Testis (tissue), 3 donors: ENCODE measurements around the gene HLA-F. TPM values are rescaled to one million over a fixed set of nuclear protein-coding genes. Genes with fewer than 3 reads are reported as not detected.

Source experiments
- DNase-seq: peaks from one replicate; pipeline ENCODE4 v3.0.0-alpha.2; 2019
- H3K27ac ChIP-seq, 2 donors: fragments of 200-600 bp; sonication (generic); one replicate each; pipeline ENCODE4 v1.5.1; 2019
- H3K27me3 ChIP-seq: fragments of 200-600 bp; sonication (generic); one replicate; pipeline ENCODE4 v1.5.1; 2019
- H3K36me3 ChIP-seq: fragments of 200-600 bp; sonication (generic); one replicate; pipeline ENCODE4 v1.5.1; 2017; ENCODE audit warnings: low read depth; ENCODE audit errors: missing control alignments
- H3K4me1 ChIP-seq: fragments of 200-600 bp; sonication (generic); one replicate; pipeline ENCODE4 v1.5.1; 2019
- H3K4me3 ChIP-seq, 2 donors: fragments of 200-600 bp; sonication (generic); one replicate each; pipeline ENCODE4 v1.5.1; 2017 to 2019
- H3K9me3 ChIP-seq: fragments of 200-600 bp; sonication (generic); one replicate; pipeline ENCODE4 v1.5.1; 2017
- CTCF ChIP-seq, 3 experiments: fragments of 450-650 bp in 2 of 3; fragments of 200-600 bp in 1 of 3; sonication (generic) in 1 of 3; IDR thresholded peaks; one replicate each; pipeline ENCODE4 v1.5.1; 2016 to 2019; ENCODE audit warnings: antibody characterized with exemption in 3 of 3, mild to moderate bottlenecking in 2 of 3, moderate library complexity in 1 of 3
- POLR2A ChIP-seq: fragments of 450-650 bp; IDR thresholded peaks from one replicate; pipeline ENCODE4 v1.6.1; 2017; ENCODE audit warnings: antibody characterized with exemption, mild to moderate bottlenecking, moderate library complexity
- WGBS, 2 donors: methylation state at CpG; one replicate each; pipeline ENCODE4 v1.1.5; 2018; 5-methylcytosine and 5-hydroxymethylcytosine counted together
- intact Hi-C: fragments of 100-400 bp; cut with DNase I; formaldehyde crosslinking; loops from one replicate; pipeline ENCODE4 v1.15.1; 2023; ENCODE audit warnings: low total_unique reads
- polyA plus RNA-seq: library from polyadenylated mRNA; stranded (reverse); fragments of 350-450 nt; fragmentation: Illumina TruSeq; extraction: RNeasy Lipid Tissue Mini Kit (QIAGEN cat#74804); gene quantifications from one replicate; pipeline ENCODE4 v1.2.3, GENCODE V29; 2014; ENCODE audit warnings: low read depth, low replicate concordance; ENCODE audit not compliant: insufficient read depth
- total RNA-seq, 2 donors: library from RNA; depleted of rRNA; stranded (reverse); fragments of >200 nt; gene quantifications; one replicate each; pipeline ENCODE4 v1.2.3, GENCODE V29; 2016

Gene HLA-F
- total and polyA plus RNA-seq, 3 donors from 2014 or later = 25.3 to 51.1 (median 28.1) TPM

GRCh38 chr6:29728173-29728874, 5.1 kb downstream of the HLA-F start:
- DNase-seq = no peak
- H3K27ac ChIP-seq = no peak overlapping the region
- WGBS, 2 donors = 85 to 95% methylated on average over 3 of the region's 3 CpGs
- H3K4me1 ChIP-seq = peaks cover 4% of the 10 kb centered on the region
- H3K27me3 ChIP-seq = no peaks in the 10 kb centered on the region
- no peak overlapping the region for H3K4me3 ChIP-seq
- intact Hi-C loops = no loop called here
- TF ChIP-seq POLR2A (no peak), CTCF (IDR thresholded peaks at IDR 0.05) (no peak)
- H3K36me3 ChIP-seq = no peaks in the 10 kb centered on the region
- H3K9me3 ChIP-seq = no peaks in the 10 kb centered on the region

GRCh38 chr6:29728875-29729270, 5.6 kb downstream of the HLA-F start:
- DNase-seq = no peak
- Histone ChIP-seq H3K4me1 (peaks cover 4% of the 10 kb centered on the region), H3K4me3 (no peak overlapping the region), H3K27ac (no peak overlapping the region), H3K36me3 (no peaks in the 10 kb centered on the region), H3K9me3 (no peaks in the 10 kb centered on the region), H3K27me3 (no peaks in the 10 kb centered on the region)
- intact Hi-C loops = no loop called here
- no peak for TF ChIP-seq CTCF (IDR thresholded peaks at IDR 0.05)
- no peak for TF ChIP-seq POLR2A

GRCh38 chr6:29729774-29730328, 6.6 kb downstream of the HLA-F start:
- no peaks in the 10 kb centered on the region for H3K27me3 ChIP-seq
- intact Hi-C loops = no loop called here
- H3K36me3 ChIP-seq = no peaks in the 10 kb centered on the region
- H3K27ac ChIP-seq = no peak overlapping the region
- no peaks in the 10 kb centered on the region for H3K4me1 ChIP-seq
- DNase-seq = no peak
- 68 to 76% methylated on average over 6 of the region's 6 CpGs for WGBS, 2 donors
- H3K4me3 ChIP-seq = no peak overlapping the region
- TF ChIP-seq CTCF (IDR thresholded peaks at IDR 0.05) = no peak
- no peaks in the 10 kb centered on the region for H3K9me3 ChIP-seq

- 63 to 65% methylated on average over 7 of the region's 7 CpGs for WGBS, 2 donors
- intact Hi-C loops = no loop called here
- H3K9me3 ChIP-seq = no peaks in the 10 kb centered on the region
- no peak overlapping the region for H3K4me3 ChIP-seq
- no peaks in the 10 kb centered on the region for H3K4me1 ChIP-seq
- no peak for DNase-seq
- no peaks in the 10 kb centered on the region for H3K36me3 ChIP-seq
- H3K27me3 ChIP-seq = no peaks in the 10 kb centered on the region
- no peak for TF ChIP-seq CTCF (IDR thresholded peaks at IDR 0.05)
- TF ChIP-seq POLR2A = no peak
- no peak overlapping the region for H3K27ac ChIP-seq
Observed at GRCh38 chr6:29730575-29731126, 7.4 kb downstream of the HLA-F start.

- DNase-seq = no peak
- intact Hi-C loops = no loop called here
- no peaks in the 10 kb centered on the region for H3K9me3 ChIP-seq
- H3K4me3 ChIP-seq = no peak overlapping the region
- H3K4me1 ChIP-seq = no peaks in the 10 kb centered on the region
- 62 to 79% methylated on average over 3 of the region's 3 CpGs for WGBS, 2 donors
- TF ChIP-seq CTCF (IDR thresholded peaks at IDR 0.05) (no peak), POLR2A (no peak)
- H3K27me3 ChIP-seq = no peaks in the 10 kb centered on the region
- no peak overlapping the region for H3K27ac ChIP-seq
- H3K36me3 ChIP-seq = no peaks in the 10 kb centered on the region
Observed at GRCh38 chr6:29731281-29731680, 8.0 kb downstream of the HLA-F start.
